ENCODE measurements around the gene PCNA.
"Not testable (repeated sequence)": the region's sequence is repeated elsewhere in the genome, so short reads cannot be mapped to it uniquely, and the experiment has no call there.

DNA sequence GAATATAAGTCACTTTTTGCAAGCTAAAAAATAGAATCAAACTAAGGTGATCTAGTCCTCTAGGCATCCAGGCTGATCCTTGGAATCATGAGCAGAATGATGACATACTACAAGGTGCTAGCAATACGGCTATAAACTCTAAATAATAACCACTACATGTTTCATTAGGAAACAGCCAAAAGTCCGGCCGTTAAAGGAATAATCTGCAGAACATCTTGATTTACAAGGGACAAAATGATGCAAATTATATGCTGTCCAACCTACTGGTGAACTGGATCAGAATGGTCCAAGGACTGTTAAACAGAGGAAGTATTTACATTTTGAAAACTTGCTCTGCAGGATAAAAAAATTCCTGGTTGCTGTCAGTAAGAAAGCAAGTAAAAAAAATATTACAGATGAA, 19.8 kb downstream of the PCNA start:
- TF ChIP-seq, protein P1, sequence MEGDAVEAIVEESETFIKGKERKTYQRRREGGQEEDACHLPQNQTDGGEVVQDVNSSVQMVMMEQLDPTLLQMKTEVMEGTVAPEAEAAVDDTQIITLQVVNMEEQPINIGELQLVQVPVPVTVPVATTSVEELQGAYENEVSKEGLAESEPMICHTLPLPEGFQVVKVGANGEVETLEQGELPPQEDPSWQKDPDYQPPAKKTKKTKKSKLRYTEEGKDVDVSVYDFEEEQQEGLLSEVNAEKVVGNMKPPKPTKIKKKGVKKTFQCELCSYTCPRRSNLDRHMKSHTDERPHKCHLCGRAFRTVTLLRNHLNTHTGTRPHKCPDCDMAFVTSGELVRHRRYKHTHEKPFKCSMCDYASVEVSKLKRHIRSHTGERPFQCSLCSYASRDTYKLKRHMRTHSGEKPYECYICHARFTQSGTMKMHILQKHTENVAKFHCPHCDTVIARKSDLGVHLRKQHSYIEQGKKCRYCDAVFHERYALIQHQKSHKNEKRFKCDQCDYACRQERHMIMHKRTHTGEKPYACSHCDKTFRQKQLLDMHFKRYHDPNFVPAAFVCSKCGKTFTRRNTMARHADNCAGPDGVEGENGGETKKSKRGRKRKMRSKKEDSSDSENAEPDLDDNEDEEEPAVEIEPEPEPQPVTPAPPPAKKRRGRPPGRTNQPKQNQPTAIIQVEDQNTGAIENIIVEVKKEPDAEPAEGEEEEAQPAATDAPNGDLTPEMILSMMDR (conservative IDR thresholded peaks at IDR 0.05 in 1 of 2, IDR thresholded peaks at IDR 0.05 in 1 of 2; ENCODE audit: extremely low read depth in 1 of 2, insufficient read depth in 1 of 2, low read depth in 1 of 2, low read length in 2 of 2), result not testable (repeated sequence)
- TF ChIP-seq EZH2 (IDR thresholded peaks at IDR 0.05; ENCODE audit: borderline replicate concordance, low read length), result not testable (repeated sequence)
